ENCODE data around the gene UEVLD.

- TF ChIP-seq CTCF (IDR thresholded peaks at IDR 0.05) (no peak), EZH2 (IDR thresholded peaks at IDR 0.05; ENCODE audit: borderline replicate concordance, insufficient read depth, low read depth, low read length, poor library complexity, severe bottlenecking) (no peak)
These were observed 90.5 kb downstream of the UEVLD start for GRCh38 chr11:18498039-18498438.

All from B cell (primary cell).